ENCODE measurements around the gene LILRB1.

DNA sequence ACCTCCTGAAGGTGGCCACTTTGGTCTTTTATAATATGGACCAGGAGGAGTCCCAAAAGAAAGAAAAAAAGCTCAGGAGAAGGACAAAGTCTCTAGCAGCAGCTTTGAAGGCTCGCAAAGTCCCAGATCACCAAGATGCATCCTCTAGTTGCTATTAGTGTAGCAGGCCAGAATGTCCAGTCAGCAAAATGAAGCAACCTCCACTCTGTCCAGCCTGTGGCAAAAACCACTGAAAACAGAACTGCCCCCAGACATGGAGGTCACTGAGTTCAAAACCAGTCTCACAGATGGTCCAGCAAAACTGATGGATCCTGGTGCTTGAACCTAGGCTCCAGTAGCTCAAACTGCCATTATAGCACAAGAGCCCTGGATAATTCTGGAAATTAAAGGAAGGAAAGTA lies 42.9 kb downstream of the LILRB1 start:
- TF ChIP-seq KLF16 (CRISPR knock-in tag; IDR thresholded peaks at IDR 0.05) (no peak), ELF4 (CRISPR knock-in tag; IDR thresholded peaks at IDR 0.05; ENCODE audit: borderline replicate concordance) (no peak), PAWR (CRISPR knock-in tag; IDR thresholded peaks at IDR 0.05; ENCODE audit: borderline replicate concordance) (no peak), SAFB2 (CRISPR knock-in tag; IDR thresholded peaks at IDR 0.05; ENCODE audit: borderline replicate concordance, low read depth) (no peak), ZSCAN25 (CRISPR knock-in tag; IDR thresholded peaks at IDR 0.05) (no peak), YY1 (IDR thresholded peaks at IDR 0.05; ENCODE audit: insufficient read depth, insufficient replicate concordance, low read depth, low read length) (no peak), FOXA1 (IDR thresholded peaks at IDR 0.05) (no peak), FOXA1 (CRISPR knock-in tag; IDR thresholded peaks at IDR 0.05) (no peak), MAFK (conservative IDR thresholded peaks at IDR 0.05 in 1 of 2, IDR thresholded peaks at IDR 0.05 in 1 of 2; ENCODE audit: low read length in 2 of 2) (peak; percentile 90 to 92), ZFY (CRISPR knock-in tag; IDR thresholded peaks at IDR 0.05) (no peak), PAX8 (CRISPR knock-in tag; IDR thresholded peaks at IDR 0.05; ENCODE audit: borderline replicate concordance) (no peak)
- TF ChIP-seq, protein P1, sequence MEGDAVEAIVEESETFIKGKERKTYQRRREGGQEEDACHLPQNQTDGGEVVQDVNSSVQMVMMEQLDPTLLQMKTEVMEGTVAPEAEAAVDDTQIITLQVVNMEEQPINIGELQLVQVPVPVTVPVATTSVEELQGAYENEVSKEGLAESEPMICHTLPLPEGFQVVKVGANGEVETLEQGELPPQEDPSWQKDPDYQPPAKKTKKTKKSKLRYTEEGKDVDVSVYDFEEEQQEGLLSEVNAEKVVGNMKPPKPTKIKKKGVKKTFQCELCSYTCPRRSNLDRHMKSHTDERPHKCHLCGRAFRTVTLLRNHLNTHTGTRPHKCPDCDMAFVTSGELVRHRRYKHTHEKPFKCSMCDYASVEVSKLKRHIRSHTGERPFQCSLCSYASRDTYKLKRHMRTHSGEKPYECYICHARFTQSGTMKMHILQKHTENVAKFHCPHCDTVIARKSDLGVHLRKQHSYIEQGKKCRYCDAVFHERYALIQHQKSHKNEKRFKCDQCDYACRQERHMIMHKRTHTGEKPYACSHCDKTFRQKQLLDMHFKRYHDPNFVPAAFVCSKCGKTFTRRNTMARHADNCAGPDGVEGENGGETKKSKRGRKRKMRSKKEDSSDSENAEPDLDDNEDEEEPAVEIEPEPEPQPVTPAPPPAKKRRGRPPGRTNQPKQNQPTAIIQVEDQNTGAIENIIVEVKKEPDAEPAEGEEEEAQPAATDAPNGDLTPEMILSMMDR (CRISPR knock-in tag; IDR thresholded peaks at IDR 0.05): no peak

Data from HepG2 (cell line).